ENCODE results near the gene GNAO1.

The GNAO1 gene

GRCh38 chr16:56289416-56289815, 98.1 kb downstream of the GNAO1 start:
- DNase-seq (ENCODE audit: low read depth), result no peak

DNA sequence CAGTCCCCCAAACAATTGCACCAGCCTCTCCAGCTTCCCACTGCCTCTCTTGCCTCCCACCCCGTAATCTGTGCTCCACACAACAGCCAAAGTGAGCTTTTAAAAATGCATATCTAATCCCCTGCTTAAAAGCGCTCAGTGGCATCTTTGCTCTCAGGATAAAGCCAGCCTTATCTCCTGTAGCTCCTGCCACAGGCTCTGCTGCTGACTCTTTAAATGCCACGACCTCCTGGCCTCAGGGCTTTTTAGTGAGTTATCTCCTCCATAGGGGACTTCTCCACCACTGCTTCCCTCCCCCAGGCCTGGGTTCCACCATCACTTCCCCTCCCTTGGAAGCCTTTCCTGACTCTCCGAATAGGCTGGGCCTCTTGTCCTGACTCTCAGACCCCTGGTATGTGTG, 98.6 kb downstream of the GNAO1 start:
- no peak for DNase-seq (ENCODE audit: low read depth)

DNA sequence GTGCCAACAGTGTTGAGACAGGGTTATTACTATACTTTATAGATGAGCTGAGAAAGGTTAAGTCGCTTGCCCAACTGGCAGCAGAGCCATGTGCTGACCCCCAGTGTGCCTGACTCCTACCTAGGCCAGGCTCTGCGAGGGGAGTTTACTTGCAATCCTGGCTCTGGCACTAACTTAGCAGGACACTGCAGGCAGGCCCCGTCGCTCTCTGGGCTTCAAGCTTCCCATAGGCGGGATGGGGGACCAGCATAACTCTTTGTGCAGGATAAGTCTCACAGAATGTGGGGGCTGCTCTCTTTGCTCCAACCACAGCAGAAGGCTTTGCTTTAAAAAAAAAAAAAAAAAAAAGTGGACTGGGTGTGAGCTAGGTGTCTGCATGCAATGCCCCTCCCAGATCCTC, 102.7 kb downstream of the GNAO1 start:
- DNase-seq (ENCODE audit: low read depth), result no peak

GRCh38 chr16:56294579-56294978, 103.3 kb downstream of the GNAO1 start:
- no peak for DNase-seq (ENCODE audit: low read depth)

GRCh38 chr16:56295059-56295665, 103.9 kb downstream of the GNAO1 start:
- no peak for DNase-seq (ENCODE audit: low read depth)

DNA sequence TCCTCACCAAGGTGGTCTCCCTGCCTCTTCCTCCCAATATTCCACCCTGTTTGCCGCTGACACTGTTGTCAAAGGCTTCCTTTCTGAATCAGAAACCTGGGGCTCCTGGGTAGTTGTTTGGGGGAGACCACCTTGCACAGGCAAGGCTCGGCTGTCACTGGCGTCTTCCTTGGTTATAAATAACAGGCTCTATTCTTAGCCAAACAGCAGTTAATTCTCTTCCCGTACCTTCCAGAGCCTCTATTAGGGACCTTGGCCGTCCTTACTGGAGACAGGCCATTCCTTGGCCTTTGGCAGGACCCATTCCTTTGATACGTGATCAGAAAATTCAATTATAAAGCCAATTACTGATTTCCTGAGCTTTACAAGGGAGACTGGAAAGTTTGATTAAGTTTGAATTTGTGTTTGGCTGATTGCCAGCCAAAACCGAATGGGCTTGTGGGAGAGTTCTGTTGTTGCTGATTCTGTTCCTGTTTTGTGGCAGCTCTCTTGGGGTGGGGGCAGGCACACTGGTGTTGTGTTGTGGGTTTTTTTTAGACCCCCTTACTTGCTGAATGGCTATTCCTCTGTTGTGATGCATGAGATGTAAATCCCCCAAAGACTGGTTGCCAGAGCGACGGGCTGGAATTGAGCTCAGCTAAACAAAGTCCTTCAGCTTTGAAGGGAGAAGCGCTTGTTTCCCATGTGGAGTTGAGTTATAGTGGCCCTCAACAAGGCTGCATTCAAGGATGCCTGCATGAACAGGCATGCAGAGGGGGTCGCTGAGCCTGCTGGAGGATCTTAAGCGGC, 104.6 kb downstream of the GNAO1 start:
- DNase-seq (ENCODE audit: low read depth), result no peak

DNA sequence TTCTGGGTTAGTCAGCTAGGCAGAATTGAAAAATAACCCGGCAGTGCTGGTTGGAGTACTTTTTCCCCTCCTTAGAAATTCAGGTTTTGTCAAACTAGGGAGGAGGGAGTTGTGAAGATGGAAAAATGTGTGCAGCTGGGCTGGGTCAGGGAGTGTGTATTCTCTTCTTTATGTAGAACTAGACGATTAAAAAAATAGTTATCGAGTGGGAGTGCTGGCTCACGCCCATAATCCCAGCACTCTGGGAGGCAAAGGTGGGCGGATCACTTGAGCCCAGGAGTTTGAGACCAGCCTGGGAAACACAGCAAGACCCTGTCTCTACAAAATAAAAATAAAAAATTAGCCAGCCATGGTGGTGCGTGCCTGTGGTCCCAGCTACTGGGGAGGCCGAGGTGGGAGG, 106.4 kb downstream of the GNAO1 start:
- no peak for DNase-seq (ENCODE audit: low read depth)

DNA sequence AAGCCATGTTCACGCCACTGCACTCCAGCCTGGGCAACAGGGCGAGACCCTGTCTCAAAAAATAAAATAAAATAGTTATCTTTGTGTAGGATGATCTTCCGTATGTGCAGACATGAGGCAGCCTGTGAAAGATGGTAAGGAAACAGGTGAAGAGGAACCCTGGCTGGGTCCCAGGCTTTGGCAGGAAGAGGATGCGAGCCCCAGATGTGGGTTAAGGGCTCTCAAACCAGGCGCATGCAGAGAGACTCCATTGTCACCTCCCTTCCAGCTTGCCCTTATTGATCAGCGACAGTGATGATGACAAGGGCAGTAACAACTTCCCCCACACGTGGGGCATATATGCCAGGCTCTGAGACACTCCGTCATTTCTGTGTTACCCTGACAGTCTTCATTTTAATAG, 106.8 kb downstream of the GNAO1 start:
- no peak for DNase-seq (ENCODE audit: low read depth)

- DNase-seq (ENCODE audit: low read depth), result no peak
Measured at GRCh38 chr16:56298948-56299596, 107.8 kb downstream of the GNAO1 start.

DNA sequence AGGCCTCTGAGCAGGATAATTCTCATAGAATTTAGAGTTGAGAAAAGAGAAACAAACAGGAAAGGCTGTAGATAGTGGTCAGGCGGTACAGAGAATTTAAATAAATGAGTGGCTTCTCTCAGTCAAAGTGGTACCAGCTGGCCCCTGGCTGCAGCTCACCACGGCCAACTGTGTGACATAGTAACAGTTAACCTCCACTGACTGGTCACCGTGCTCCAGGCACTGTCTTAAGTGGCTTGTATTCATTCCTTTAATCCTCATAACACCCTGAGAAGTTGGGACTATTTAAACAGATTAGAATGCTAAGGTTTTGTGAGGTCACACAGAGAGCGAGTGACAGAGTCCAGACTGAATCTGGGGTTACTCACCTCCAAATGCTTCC, 108.9 kb downstream of the GNAO1 start:
- DNase-seq (ENCODE audit: low read depth), result no peak

- DNase-seq (ENCODE audit: low read depth), result no peak
Measured at GRCh38 chr16:56300891-56301850, 109.9 kb downstream of the GNAO1 start.

GRCh38 chr16:56302506-56302905, 111.2 kb downstream of the GNAO1 start:
- no peak for DNase-seq (ENCODE audit: low read depth)

DNA sequence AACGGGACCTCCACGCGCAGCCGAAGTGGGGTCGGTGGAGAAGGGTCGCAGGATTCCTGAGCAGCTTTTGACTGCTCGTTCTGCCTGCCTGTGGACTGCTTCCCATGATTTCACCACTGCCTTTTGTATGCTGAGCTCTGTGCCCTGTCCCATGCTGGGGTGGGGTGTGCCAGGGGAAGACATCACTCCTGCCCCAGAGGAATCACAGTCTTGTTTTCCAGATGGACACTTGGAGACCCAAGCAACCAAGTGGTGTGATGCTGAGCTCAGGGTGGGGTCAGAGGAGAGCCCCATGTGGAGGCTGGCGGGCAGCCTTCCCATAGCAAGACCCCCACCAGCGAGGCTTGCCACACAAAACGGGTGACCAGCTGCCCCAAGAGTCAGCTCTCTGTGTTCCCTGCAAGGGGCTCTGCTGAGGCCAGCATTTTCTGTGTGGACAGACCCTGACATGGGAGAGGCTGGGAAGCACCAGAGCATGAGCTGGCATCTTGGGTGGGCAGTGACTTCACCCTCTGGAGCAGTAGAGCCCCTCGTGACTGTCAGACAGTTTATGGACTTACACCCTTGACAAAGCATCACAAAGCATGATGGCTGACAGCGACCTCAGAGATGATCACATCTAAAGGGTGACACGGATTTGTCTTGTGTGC, 111.9 kb downstream of the GNAO1 start:
- no peak for DNase-seq (ENCODE audit: low read depth)

GRCh38 chr16:56303880-56304279, 112.6 kb downstream of the GNAO1 start:
- no peak for DNase-seq (ENCODE audit: low read depth)

DNA sequence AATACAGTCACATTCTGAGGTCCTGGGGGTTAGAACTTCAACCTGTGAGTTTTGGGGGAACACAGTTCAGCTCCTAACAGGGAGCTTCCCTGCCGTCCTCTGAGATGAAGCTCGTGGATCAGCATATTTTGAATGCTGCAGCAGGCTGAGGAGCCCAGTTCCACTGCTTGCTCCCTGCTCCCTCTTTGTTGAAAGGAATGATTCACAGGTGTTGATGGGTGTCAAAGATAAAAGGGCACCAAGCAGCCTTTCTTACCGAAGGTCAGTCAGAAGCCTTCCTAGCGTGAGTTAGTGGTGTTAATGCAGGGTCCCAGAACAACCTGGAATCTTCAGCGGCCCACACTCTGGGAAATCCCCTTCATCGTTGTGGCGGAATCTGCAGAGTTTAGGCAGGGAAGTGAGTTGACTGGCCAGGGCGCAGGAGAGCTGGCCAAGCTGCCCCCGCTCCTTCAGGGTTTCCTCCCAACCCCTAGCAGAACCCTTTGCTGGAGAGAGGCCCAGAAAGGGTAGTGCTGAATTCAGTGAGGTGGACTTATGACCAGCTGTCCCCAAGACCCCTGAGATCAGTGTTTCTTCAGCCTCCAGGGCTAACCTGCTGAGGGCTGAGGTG, 114.8 kb downstream of the GNAO1 start:
- no peak for DNase-seq (ENCODE audit: low read depth)

DNA sequence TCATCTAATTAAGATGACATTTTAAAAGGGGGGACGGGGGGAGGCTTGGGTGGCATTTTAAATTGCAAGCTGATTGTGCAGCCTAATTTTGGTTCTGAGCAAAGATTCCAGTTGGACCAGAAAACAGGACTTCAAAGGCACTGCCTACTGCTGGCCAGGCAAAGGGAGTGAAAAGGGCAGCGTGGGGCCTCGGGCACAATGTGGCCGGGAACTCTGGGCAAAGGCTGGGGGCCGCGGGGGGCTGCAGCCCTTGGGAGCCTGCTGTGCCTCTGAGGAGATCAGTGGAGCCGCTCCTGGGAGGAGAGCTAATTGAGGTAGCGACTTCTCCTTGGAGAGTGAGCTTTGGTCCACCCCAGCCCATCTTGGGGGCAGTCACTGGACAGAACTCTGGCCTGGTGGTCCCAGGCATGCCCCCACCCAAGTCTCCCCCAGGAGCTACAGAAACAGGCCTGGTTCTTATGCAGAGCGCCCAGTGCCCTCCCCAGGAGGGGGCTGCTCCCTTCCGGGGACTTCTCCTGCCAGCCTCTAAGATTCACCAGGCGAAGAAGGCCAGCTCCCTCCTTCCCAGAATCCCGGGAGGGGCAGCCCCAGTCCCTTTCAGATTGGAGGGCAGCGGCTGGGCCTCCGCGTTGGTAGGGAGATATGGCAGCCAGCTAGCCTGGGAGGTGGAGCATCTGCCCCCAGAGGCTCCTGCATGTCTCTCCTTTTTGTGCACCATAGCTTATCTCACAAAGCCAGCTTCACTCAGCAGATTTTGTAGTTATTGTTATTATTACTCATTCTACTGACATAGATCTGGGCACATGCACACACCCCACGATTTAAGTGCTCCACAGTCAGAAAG, 115.6 kb downstream of the GNAO1 start:
- DNase-seq (ENCODE audit: low read depth), result no peak

GRCh38 chr16:56307534-56307873, 116.2 kb downstream of the GNAO1 start:
- no peak for DNase-seq (ENCODE audit: low read depth)

GRCh38 chr16:56309008-56309407, 117.7 kb downstream of the GNAO1 start:
- DNase-seq (ENCODE audit: low read depth), result no peak

DNA sequence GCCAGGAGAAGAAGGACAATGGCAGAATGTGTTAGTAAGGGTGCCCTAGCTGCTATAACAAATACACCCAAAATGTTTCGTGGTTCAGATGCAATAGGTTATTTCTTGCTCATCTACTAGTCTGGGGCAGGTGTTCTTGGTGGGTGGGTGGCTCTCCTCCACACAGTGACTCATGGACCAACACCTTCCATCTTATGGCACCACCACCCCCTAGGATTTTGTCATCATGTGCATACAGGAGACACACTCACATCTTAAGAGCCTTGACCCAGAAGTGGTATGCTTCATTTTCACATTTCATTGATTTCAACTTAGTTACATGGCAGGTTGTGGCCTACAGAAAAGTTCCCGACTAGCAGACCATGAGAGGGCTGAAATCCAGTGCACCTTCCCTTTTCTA, 119.4 kb downstream of the GNAO1 start:
- DNase-seq (ENCODE audit: low read depth), result no peak
